ENCODE measurements around the gene LTV1. TPM values are rescaled to one million over a fixed set of nuclear protein-coding genes. Genes with fewer than 3 reads are reported as not detected.
"Not testable (repeated sequence)": the region's sequence is repeated elsewhere in the genome, so short reads cannot be mapped to it uniquely, and the experiment has no call there.

LTV1 gene
- total RNA-seq, 2 donors from 2014 or later: 3.7 to 18.3 TPM

DNA sequence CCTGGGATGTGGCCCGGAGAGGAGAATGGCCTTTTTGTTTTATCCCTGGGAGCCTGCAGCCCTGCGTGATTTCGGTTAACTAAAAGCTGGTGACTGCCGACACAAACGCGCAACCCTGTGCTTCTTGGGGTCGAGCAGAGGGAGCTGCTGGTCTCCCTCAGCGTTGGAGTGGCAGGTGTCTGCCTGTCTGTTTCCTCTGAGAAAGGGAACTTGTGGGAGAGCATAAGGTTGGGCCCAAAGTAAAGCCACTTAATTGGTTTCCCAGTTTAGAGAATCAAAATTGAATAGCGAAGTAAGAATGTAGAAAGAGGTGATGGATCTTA, 500 bp downstream of the LTV1 start:
- peaks cover 25% of the 10 kb centered on the region for H3K36me3 ChIP-seq
- H3K4me3 ChIP-seq: peak overlapping the region; percentile 78
- no peak for ATAC-seq (ENCODE audit: insufficient number of reproducible peaks, low FRiP score, low read depth)
- peak overlapping the region; percentile 83 to 93 for H3K27ac ChIP-seq
- TF ChIP-seq, protein P1, sequence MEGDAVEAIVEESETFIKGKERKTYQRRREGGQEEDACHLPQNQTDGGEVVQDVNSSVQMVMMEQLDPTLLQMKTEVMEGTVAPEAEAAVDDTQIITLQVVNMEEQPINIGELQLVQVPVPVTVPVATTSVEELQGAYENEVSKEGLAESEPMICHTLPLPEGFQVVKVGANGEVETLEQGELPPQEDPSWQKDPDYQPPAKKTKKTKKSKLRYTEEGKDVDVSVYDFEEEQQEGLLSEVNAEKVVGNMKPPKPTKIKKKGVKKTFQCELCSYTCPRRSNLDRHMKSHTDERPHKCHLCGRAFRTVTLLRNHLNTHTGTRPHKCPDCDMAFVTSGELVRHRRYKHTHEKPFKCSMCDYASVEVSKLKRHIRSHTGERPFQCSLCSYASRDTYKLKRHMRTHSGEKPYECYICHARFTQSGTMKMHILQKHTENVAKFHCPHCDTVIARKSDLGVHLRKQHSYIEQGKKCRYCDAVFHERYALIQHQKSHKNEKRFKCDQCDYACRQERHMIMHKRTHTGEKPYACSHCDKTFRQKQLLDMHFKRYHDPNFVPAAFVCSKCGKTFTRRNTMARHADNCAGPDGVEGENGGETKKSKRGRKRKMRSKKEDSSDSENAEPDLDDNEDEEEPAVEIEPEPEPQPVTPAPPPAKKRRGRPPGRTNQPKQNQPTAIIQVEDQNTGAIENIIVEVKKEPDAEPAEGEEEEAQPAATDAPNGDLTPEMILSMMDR (IDR thresholded peaks at IDR 0.05): no peak
- H3K4me1 ChIP-seq (ENCODE audit: control insufficient read depth in 1 of 2, low read depth in 2 of 2): peaks cover 9 to 26% of the 10 kb centered on the region in 2 donors
- no peaks in the 10 kb centered on the region for H3K27me3 ChIP-seq (replicated peaks; ENCODE audit: insufficient read depth)
- no peaks in the 10 kb centered on the region for H3K9me3 ChIP-seq
- DNase-seq (ENCODE audit: low spot score): no peak

DNA sequence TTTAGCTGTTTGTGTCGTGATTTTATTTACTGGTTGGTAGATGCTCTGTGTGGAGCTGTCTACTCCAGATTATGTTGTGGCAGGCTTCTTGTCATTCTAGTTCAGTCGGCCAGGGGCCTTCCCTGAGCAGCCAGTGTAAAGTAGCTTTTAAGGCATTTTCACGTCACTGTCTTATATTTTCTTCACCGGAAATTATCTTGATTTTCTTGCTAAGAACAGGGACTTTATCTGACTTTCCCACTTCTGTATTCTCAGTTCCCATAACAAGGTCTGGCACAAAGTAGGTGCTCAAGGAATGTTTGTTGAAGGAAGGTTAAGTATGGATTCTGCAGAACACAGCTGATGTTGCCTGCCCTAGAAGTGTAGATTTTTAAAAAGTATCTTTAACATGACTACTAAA, 868 bp downstream of the LTV1 start:
- peak overlapping the region; percentile 83 to 93 for H3K27ac ChIP-seq
- no peak for DNase-seq (ENCODE audit: low spot score)
- H3K27me3 ChIP-seq (replicated peaks; ENCODE audit: insufficient read depth): no peaks in the 10 kb centered on the region
- TF ChIP-seq, protein P1 (IDR thresholded peaks at IDR 0.05): no peak
- no peak for ATAC-seq (ENCODE audit: insufficient number of reproducible peaks, low FRiP score, low read depth)
- no peaks in the 10 kb centered on the region for H3K9me3 ChIP-seq
- H3K36me3 ChIP-seq: peaks cover 28% of the 10 kb centered on the region
- H3K4me3 ChIP-seq: peak overlapping the region; percentile 78
- peaks cover 9 to 23% of the 10 kb centered on the region in 2 donors for H3K4me1 ChIP-seq (ENCODE audit: control insufficient read depth in 1 of 2, low read depth in 2 of 2)

DNA sequence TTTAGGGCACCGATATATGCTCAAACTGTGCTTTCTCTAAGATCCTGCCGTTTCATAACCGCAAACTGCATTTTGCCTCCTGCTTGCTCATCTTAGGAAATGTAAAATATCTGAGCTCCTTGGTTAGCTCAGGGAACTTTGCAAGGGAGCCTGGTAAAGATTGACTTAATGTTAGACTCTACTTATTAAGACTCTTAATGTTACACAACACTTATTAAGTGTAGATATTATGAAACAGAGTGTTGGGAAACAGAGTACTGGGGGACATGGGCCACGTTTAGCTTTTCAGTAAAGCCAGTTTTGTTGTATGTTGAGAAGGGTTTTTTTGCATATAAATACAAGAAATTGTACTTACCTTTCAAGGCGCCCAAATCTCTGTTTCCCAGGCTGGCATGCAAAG, 1.9 kb downstream of the LTV1 start:
- Histone ChIP-seq H3K36me3 (peaks cover 32% of the 10 kb centered on the region), H3K4me1 (ENCODE audit: control insufficient read depth in 1 of 2, low read depth in 2 of 2) (peaks cover 9 to 16% of the 10 kb centered on the region in 2 donors), H3K27ac (no peak overlapping the region), H3K9me3 (no peaks in the 10 kb centered on the region), H3K27me3 (replicated peaks; ENCODE audit: insufficient read depth) (no peaks in the 10 kb centered on the region), H3K4me3 (no peak overlapping the region)
- ATAC-seq (ENCODE audit: insufficient number of reproducible peaks, low FRiP score, low read depth) (no peak), DNase-seq (ENCODE audit: low spot score) (no peak)
- TF ChIP-seq, protein P1 (IDR thresholded peaks at IDR 0.05): no peak

DNA sequence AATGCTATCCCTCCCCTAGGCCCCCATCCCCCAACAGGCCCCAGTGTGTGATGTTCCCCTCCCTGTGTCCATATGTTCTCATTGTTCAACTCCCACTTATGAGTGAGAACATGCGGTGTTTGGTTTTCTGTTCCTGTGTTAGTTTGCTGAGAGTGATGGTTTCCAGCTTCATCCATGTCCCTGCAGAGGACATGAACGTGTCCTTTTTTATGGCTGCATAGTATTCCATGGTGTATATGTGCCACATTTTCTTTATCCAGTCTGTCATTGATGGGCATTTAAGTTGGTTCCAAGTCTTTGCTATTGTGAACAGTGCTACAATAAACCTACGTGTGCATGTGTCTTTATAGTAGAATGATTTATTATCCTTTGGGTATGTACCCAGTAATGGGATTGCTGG, 8.6 kb downstream of the LTV1 start:
- not testable (repeated sequence) for H3K4me1 ChIP-seq (ENCODE audit: control insufficient read depth in 1 of 2, low read depth in 2 of 2); ATAC-seq (ENCODE audit: insufficient number of reproducible peaks, low FRiP score, low read depth); H3K9me3 ChIP-seq; H3K4me3 ChIP-seq; H3K27ac ChIP-seq; DNase-seq (ENCODE audit: low spot score); H3K27me3 ChIP-seq (replicated peaks; ENCODE audit: insufficient read depth)
- peaks cover 27% of the 10 kb centered on the region for H3K36me3 ChIP-seq

DNA sequence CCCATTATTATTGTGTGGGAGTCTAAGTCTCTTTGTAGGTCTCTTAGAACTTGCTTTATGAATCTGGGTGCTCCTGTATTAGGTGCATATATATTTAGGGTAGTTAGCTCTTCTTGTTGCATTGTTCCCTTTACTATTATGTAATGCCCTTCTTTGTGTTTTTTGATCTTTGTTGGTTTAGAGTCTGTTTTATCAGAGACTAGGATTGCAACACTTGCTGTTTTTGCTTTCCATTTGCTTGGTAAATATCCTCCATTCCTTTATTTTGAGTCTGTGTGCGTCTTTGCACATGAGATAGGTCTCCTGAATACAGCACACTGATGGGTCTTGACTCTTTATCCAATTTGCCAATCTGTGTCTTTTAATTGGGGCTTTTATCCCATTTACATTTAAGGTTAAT, 11.9 kb downstream of the LTV1 start:
- not testable (repeated sequence) for ATAC-seq (ENCODE audit: insufficient number of reproducible peaks, low FRiP score, low read depth); H3K4me1 ChIP-seq (ENCODE audit: control insufficient read depth in 1 of 2, low read depth in 2 of 2); H3K27me3 ChIP-seq (replicated peaks; ENCODE audit: insufficient read depth); DNase-seq (ENCODE audit: low spot score); H3K9me3 ChIP-seq; H3K4me3 ChIP-seq; H3K27ac ChIP-seq
- peaks cover 30% of the 10 kb centered on the region for H3K36me3 ChIP-seq

DNA sequence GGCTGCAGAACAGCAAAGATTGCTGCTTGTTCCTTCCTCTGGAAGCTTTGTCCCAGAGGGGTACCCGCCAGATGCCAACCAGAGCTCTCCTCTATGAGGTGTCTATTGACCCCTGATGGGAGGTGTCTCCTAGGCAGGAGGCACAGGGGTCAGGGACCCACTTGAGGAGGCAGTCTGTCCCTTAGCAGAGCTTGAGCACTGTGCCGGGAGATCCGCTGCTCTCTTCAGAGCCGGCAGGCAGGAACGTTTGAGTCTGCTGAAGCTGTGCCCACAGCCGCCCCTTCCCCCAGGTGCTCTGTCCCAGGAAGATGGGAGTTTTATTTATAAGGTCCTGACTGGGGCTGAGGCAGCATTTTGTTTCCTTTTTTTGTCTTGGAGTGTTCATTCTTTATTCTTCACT, 13.6 kb downstream of the LTV1 start:
- peaks cover 37% of the 10 kb centered on the region for H3K36me3 ChIP-seq
- not testable (repeated sequence) for H3K27ac ChIP-seq; ATAC-seq (ENCODE audit: insufficient number of reproducible peaks, low FRiP score, low read depth)

DNA sequence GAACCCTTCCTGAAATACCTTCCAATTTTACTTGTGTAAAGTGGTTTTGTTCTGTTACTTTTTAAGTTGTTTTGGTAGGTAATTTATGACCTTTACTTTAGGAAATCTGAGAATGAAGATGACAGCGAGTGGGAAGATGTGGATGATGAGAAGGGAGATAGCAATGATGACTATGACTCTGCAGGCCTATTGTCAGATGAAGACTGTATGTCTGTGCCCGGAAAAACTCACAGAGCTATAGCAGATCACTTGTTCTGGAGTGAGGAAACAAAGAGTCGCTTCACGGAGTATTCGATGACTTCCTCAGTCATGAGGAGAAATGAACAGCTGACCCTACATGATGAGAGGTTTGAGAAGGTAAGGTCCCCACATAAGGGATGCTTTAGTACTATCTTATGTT, 14.5 kb downstream of the LTV1 start:
- DNase-seq (ENCODE audit: low spot score) (no peak), ATAC-seq (ENCODE audit: insufficient number of reproducible peaks, low FRiP score, low read depth) (no peak)
- no peak overlapping the region for H3K27ac ChIP-seq
- H3K9me3 ChIP-seq: no peaks in the 10 kb centered on the region
- no peaks in the 10 kb centered on the region for H3K27me3 ChIP-seq (replicated peaks; ENCODE audit: insufficient read depth)
- TF ChIP-seq, protein P1 (IDR thresholded peaks at IDR 0.05): no peak
- H3K36me3 ChIP-seq: peaks cover 39% of the 10 kb centered on the region
- no peak overlapping the region for H3K4me3 ChIP-seq
- H3K4me1 ChIP-seq (ENCODE audit: control insufficient read depth in 1 of 2, low read depth in 2 of 2): no peaks in the 10 kb centered on the region

More for the DNA sequence above, 13.6 kb downstream of the LTV1 start:
- H3K27me3 ChIP-seq (replicated peaks; ENCODE audit: insufficient read depth); DNase-seq (ENCODE audit: low spot score); H3K4me1 ChIP-seq (ENCODE audit: control insufficient read depth in 1 of 2, low read depth in 2 of 2); H3K9me3 ChIP-seq; H3K4me3 ChIP-seq: not testable (repeated sequence)

Data from thoracic aorta (tissue), 2 donors.